Endometrial microvascular endothelial cells (primary cell): ENCODE results near the gene OR2B2. TPM values are rescaled to one million over a fixed set of nuclear protein-coding genes. Genes with fewer than 3 reads are reported as not detected.
"Not testable (repeated sequence)": the region's sequence is repeated elsewhere in the genome, so short reads cannot be mapped to it uniquely, and the experiment has no call there.

Experiments
- in situ Hi-C: cut with HindIII; loops from 2 replicates; pipeline ENCODE4 v1.10.0; 2017; ENCODE audit warnings: low sequenced_read_pairs, low pct_unique_long_range_greater_than_20kb; ENCODE audit errors: inconsistent ontology term
- total RNA-seq: library from RNA; depleted of rRNA; stranded (reverse); fragments of >200 nt; gene quantifications from one replicate; pipeline ENCODE4 v1.2.3, GENCODE V29; 2015; ENCODE audit errors: inconsistent ontology term

Gene OR2B2
- not detected for total RNA-seq

- in situ Hi-C loops, result no loop called here
Measured at GRCh38 chr6:27911956-27912446, at the start of gene OR2B2. Gene OR2B2, minus strand, starts transcription at chr6:27912396. Its CDS starts 77 bp downstream, at chr6:27912319.

DNA sequence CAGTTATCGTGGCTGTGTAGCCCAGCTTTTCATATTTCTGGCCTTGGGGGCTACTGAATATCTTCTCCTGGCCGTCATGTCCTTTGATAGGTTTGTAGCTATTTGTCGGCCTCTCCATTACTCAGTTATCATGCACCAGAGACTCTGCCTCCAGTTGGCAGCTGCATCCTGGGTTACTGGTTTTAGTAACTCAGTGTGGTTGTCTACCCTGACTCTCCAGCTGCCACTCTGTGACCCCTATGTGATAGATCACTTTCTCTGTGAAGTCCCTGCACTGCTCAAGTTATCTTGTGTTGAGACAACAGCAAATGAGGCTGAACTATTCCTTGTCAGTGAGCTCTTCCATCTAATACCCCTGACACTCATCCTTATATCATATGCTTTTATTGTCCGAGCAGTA is 45.3 kb upstream of the OR2B2 start:
- in situ Hi-C loops, result no loop called here

DNA sequence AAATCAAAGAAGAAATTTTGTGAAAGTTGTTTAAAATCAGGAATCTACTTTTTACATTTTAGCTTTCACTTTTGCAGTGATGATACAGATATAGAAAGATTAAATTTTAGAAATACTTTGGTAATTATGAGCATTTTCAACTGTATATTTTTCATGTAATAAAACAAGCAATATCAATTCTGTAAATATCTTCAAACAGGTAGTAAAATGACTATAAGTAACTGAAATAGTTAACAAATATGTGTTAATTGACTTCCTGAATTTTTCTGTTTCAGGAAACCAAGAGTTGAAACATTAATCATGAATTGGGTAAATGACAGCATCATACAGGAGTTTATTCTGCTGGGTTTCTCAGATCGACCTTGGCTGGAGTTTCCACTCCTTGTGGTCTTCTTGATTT is 44.7 kb upstream of the OR2B2 start, which contains the start of gene OR2B6:
Gene OR2B6 (plus strand): TSS at position 301 of the 400 bp plus-strand sequence. CDS start 0 bp downstream, at position 301.
- in situ Hi-C loops, result no loop called here

DNA sequence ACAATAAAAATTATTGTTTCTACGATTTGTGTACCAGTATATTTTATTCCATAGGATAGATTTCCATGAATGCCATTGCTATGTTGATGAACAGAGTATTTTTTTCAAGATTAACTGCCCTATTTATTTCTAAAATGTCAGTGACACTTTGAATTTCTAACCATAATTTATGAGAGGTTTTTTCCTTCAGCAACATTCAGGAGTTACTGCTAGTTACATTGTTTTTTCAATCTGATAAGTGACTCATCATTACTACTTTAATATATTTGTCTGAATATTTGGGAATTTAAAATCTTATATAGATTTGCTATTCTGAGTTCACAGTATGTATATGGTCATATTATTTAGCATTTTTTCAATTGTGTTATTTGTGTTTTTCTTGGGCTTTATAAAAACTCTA is 38.8 kb upstream of the OR2B2 start:
- in situ Hi-C loops, result no loop called here

DNA sequence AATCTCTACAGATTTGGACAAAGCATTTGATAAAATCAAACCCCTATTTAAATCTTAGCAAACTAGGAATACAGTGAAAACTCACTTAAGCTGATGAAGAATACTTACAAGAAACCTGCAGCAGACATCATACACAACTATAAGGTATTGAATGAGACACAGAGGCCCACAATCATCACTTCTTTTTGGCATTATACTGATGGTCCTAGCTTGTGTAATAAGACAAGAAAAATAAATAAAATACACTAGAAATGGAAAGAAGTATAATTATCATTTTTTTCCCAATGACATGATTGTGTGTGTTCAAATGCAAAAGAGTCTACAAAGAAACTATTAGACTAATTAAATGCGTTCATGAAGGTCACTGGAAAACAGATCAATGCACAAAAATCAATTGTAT is 36.0 kb upstream of the OR2B2 start:
- in situ Hi-C loops, result no loop called here

GRCh38 chr6:27943072-27943471 is 30.9 kb upstream of the OR2B2 start:
- in situ Hi-C loops, result not testable (repeated sequence)

GRCh38 chr6:27940766-27941165 is 28.6 kb upstream of the OR2B2 start:
- in situ Hi-C loops, result no loop called here

DNA sequence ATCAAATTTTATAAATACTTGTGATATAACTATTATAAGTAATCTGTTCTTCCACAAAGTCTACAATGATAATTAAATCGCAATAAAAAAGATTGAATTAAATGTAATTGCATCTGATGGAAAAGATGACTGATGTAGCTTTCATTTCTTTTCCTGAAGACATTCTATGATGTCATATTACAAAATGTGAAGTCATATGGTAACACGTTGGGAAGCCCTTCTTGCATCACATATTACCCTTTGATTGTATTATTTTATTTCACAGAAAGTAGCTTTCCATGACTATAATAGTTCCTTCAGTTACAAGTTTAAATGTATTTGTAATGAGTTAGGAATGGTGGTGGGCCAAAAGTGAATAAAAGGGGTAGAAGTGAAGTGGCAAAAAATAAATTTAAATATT is 19.0 kb upstream of the OR2B2 start:
- in situ Hi-C loops, result no loop called here

DNA sequence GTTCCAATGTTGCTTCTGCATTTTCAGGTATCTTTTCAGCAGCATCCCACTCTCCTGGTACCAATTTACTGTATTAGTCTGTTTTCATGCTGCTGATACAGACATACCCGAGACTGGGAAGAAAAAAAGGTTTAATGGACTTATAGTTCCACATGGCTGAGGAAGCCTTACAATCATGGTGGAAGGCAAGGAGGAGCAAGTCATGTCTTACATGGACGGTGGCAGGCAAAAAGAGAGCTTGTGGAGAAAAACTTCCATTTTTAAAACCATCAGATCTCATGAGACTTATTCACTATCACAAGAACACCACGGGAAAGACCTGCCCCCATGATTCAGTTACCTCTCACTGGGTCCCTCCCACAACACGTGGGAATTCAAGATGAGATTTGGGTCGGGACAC is 17.7 kb upstream of the OR2B2 start:
- in situ Hi-C loops, result not testable (repeated sequence)

DNA sequence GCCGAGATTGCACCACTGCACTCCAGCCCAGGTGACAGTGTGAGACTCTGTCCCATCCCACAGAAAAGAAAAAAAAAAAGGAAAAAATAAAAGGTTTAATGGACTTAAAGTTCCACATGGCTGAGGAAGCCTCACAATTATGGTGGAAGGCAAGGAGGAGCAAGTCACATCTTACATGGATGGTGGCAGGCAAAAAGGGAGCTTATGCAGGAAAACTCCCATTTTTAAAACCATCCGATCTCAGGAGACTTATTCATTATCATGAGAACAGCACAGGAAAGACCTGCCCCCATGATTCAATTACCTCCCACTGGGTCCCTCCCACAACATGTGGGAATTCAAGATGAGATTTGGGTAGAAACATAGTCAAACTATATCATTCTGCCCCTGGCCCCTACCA is 15.8 kb upstream of the OR2B2 start:
- in situ Hi-C loops, result not testable (repeated sequence)

- in situ Hi-C loops, result no loop called here
Measured at GRCh38 chr6:27924179-27924578, 12.0 kb upstream of the OR2B2 start.

DNA sequence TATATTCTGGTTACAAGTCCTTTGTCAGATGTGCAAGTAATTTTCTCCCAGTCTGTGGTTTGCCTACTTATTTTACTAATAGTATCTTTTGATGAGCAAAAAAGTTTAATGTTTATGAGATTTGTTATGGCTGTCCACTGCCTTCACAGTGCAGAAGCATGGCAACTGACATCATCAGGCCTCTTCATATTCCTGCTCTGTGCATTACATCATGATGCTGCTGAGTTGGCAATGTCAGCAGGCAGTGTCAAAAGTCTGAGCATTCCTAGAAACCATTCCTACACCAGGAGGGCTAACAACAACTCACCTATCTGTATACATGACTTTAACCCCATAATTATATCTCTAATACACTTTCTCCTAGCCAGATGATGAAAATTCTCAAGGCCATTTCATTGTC is 10.8 kb upstream of the OR2B2 start:
- in situ Hi-C loops, result no loop called here

- in situ Hi-C loops, result no loop called here
Measured at GRCh38 chr6:27908017-27908416, 4.2 kb downstream of the OR2B2 start.

- in situ Hi-C loops, result no loop called here
Measured at GRCh38 chr6:27902335-27903314, 9.6 kb downstream of the OR2B2 start.

DNA sequence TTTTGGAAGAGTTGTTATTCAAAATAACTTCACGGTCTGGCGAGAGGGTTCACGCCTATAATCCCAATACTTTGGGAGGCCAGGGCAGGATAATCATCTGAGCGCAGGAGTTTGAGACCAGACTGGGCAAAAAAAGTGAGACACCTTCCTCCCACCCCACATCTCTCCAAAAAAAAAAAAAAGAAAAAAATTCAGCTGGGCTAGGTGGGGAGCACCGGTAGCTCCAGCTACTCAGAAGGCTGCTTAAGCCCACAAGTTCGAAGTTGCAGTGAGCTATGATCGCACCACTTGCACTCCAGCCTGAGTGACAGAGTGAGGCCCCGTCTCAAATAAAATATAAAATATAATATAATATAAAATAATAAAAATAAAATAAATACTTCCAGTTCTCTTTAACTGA is 10.4 kb downstream of the OR2B2 start:
- in situ Hi-C loops, result no loop called here

DNA sequence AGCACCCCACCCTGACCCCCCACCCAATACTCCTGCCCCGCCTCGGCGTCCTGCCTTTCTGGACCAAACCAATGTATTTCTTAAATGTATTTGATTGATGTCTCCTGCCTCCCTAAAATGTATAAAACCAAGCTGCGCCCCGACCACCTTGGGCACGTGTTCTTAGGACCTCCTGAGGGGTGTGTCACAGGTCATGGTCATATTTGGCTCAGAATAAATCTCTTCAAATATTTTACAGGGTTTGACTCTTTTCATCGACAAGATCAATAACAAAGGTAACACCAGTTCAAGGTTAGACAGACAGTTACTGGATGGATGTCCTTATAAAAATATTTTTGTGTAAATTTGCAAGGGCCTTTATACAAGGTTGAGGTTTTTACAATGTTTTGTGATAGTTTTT is 12.0 kb downstream of the OR2B2 start:
- in situ Hi-C loops, result not testable (repeated sequence)

GRCh38 chr6:27899543-27899942 is 12.7 kb downstream of the OR2B2 start:
- in situ Hi-C loops, result loop anchor here (10.0 kb wide), 2 partner anchors 755 to 1875 kb away; a partner anchor contains a TSS

- in situ Hi-C loops, result loop anchor here (10.0 kb wide), 2 partner anchors 753 to 1873 kb away; a partner anchor contains a TSS
Measured at GRCh38 chr6:27897580-27898206, 14.5 kb downstream of the OR2B2 start.

DNA sequence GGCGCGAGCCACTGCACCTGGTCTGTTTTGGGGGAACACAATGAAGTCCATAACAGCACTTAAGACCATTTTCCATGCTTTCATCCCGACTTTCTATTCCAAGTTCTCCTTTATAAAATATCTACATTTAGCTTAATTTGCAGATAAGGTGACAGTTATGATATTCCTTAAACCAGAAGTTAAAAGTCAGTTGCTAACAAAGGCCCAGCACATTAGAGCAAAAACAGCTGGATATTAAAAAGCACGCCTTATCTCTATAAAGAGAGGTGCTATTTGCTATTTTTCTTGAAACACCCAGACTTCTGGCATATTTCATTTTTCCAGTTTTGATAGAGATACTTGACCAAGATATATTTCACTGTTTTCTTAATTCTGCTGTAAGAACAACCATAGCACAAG is 15.8 kb downstream of the OR2B2 start:
- in situ Hi-C loops, result loop anchor here (10.0 kb wide), 2 partner anchors 752 to 1872 kb away; a partner anchor contains a TSS
